Stomach (tissue), 4 donors: ENCODE data around the gene NKTR.

ENCODE experiments used
- CTCF ChIP-seq, 7 experiments: fragments of 450-650 bp in 4 of 7; fragments of 200-600 bp in 3 of 7; sonication (generic) in 3 of 7; IDR thresholded peaks; one replicate each; pipeline ENCODE4 v1.5.1; 2016 to 2019; ENCODE audit warnings: antibody characterized with exemption in 7 of 7, control low read depth in 2 of 7, mild to moderate bottlenecking in 1 of 7
- EP300 ChIP-seq: sonication (generic); formaldehyde crosslinking; IDR thresholded peaks from one replicate; pipeline ENCODE4 v1.6.1; 2017; ENCODE audit warnings: antibody characterized with exemption
- POLR2A ChIP-seq, 4 donors: fragments of 450-650 bp; IDR thresholded peaks; one replicate each; pipeline ENCODE4 v1.6.1; 2016; ENCODE audit warnings: antibody characterized with exemption in 4 of 4, control low read depth in 2 of 4, mild to moderate bottlenecking in 1 of 4, moderate library complexity in 1 of 4

- TF ChIP-seq CTCF (IDR thresholded peaks at IDR 0.05) = no peak
- TF ChIP-seq POLR2A (IDR thresholded peaks at IDR 0.05) = no peak
- TF ChIP-seq EP300 = no peak
Observed at GRCh38 chr3:42610976-42611375, 10.5 kb downstream of the NKTR start.
